HuH-7 (cell line): ENCODE data around the gene MORC3.
A peak's percentile ranks its signal among the peaks of the same experiment; 100 is the strongest.
"Not testable (repeated sequence)": the region's sequence is repeated elsewhere in the genome, so short reads cannot be mapped to it uniquely, and the experiment has no call there.

Experiments
- DNase-seq: peaks from one replicate; pipeline ENCODE4 v3.0.0; 2011; ENCODE audit warnings: low spot score

The MORC3 gene

DNA sequence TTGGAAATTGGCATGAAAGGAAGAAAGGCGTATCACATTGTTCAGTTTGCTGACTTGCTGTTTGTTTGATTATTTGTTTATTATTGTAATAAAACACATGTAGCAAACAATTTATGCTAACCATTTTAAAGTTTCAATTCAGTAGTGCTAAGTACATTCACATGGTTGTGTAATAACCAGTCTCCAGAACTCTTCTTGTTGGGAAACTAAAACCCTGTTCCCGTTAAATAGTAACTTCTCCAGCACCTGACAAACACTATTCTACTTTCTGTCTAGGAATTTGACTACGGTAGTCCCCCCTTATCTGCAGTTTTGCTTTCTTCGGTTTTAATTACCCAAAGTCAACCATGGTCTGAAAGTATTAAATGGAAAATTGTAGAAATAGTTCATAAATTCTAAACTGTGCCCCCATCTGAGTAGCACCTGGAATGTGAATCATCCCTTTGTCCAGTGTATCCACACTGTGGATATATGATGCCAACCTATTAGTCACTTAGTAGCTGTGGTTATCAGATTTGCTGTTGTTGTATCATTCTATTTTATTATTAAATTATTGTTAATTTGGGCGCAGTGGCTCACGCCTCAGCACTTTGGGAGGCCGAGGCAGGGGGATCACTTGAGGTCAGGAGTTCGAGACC is 5.5 kb downstream of the MORC3 start:
- peak; percentile 26 for DNase-seq

- DNase-seq, result peak; percentile 26
Observed at GRCh38 chr21:36330904-36331303, 10.9 kb downstream of the MORC3 start.

- DNase-seq, result no peak
Observed at GRCh38 chr21:36337099-36337509, 17.1 kb downstream of the MORC3 start.

DNA sequence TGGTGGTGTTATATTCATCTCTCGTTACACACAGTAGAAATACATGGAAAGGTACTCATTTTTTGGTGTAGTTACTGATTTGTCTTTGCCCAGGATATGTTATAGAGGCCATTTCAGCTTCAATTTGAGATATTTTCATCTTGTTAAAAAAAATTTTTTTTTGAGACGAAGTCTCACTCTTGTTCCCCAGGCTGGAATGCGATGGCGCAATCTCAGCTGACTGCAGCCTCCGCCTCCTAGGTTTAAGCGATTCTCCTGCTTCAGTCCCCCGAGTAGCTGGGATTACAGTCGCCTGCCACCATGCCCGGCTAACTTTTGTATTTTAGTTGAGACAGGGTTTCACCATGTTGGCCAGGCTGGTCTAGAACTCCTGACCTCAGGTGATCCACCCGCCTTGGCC is 19.0 kb downstream of the MORC3 start:
- no peak for DNase-seq

GRCh38 chr21:36342581-36342980 is 22.6 kb downstream of the MORC3 start:
- not testable (repeated sequence) for DNase-seq

DNA sequence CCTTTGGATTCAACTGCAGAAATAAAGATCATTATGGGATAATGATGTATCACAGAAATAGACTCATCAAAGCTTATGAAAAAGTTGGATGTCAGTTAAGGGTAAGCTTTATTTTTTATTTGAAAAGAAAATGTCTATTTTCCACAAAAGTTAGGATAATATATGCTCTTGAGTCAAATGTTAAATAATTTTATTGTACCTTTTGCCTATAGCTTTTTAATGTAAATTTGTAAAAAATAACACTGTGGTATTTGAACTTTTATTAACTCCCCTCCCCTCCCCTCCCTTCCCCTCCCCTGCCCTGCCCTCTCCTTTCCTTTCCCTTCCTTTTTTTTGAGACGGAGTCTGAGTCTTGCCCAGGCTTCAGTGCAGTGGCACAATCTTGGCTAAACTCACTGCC is 24.9 kb downstream of the MORC3 start:
- no peak for DNase-seq

GRCh38 chr21:36347278-36347961 is 27.4 kb downstream of the MORC3 start:
- no peak for DNase-seq

GRCh38 chr21:36347962-36348328 is 27.9 kb downstream of the MORC3 start:
- DNase-seq, result no peak

DNA sequence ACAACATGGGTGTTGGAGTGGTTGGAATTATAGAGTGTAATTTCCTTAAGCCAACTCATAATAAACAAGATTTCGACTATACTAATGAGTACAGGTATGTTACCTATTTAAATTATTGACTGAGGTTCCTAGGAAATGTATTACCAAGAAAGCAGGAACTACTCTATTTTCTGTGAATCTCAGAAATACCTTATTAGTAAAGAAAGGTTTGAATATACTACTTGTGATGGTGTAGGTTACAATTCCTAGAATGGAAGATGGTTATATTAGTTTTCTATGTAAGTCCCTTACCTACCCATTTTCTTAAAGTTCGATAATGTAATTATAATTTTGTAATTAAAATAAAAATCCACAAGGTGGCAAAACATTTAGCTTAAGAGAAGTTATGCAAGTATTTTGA is 29.3 kb downstream of the MORC3 start:
- DNase-seq, result no peak

DNA sequence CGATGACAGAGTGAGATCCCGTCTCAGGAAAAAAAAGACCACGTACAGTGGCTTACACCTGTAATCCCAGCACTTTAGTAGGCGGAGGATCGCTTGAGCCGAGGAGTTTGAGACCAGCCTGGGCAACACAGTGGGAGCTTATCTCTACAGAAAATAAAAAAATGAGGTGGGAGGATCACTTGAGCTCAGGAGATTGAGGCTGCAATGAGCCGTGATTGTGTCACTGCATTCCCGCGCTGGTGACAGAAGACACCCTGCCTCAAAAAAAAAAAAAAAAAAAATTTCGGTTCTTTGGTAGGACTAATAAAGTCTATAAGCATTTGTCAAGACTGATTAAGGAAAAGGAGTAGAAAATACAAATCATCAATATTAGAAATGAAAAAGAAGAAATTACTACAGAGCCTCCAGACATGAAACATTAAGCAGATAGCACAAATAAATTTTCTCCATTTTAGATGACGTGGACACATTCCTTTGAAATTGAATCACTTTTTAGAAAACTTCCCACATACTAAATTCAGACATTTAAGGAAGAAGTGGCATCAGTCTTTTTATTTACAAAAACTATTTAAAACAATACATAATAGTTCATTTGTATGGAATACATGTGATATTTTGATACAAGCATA is 30.4 kb downstream of the MORC3 start:
- DNase-seq, result no peak

GRCh38 chr21:36354918-36355680 is 35.1 kb downstream of the MORC3 start:
- no peak for DNase-seq

DNA sequence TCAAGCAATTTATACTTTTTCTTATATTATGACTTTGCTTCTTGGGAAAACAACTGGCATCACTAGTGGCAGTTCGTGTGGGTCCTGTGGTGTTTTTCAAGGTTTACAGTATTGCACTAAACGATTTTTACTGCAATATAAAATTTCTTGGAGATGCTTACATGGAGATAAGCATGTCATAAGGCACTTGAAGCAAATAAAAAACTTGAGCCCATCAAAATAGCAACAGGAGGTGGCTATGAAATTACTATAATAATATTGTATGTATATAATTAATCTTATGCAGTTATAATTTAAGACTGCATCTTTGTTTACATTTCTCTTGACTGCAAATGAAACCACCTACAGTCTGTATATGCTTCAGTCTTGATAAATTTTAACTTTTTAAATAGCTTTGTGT is 35.9 kb downstream of the MORC3 start:
- DNase-seq, result no peak

DNA sequence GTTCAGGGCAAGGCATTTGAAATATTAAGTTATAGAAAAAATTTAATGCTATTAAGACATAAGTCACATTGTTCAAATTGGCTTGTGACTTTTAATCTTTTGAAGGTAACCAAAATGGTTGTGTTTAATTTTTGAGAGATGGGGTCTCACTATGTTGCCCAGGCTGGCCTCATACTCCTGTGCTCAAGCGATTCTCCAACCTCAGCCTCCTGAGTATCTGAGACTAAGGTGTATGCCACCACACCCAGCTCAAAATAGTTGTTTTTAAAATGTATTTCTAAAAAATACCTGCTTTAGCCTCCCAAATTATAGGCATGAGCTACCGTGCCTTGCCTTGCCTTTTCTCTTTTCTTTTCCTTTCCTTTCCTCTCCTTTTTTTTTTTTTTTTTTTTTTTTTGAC is 39.2 kb downstream of the MORC3 start:
- DNase-seq, result no peak

GRCh38 chr21:36369064-36369685 is 49.2 kb downstream of the MORC3 start:
- DNase-seq, result no peak

DNA sequence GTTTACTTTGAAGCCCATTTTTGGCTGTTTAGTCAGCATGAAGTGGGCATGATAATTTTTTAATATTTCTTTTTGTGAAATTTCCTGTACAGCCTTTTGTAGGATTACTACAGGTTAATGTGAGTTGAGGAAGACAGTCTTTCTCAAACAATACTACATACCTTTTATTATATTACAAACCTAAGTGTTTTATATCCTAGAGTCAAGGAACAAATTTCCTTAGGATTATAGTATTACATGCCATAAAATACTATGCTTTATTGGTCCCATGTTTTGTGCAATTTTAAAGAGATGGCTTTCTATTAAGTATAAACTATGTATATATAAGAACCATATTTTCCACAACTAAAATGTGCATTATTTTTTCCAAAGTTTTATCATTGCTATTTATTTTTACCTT is 56.0 kb downstream of the MORC3 start:
- no peak for DNase-seq

DNA sequence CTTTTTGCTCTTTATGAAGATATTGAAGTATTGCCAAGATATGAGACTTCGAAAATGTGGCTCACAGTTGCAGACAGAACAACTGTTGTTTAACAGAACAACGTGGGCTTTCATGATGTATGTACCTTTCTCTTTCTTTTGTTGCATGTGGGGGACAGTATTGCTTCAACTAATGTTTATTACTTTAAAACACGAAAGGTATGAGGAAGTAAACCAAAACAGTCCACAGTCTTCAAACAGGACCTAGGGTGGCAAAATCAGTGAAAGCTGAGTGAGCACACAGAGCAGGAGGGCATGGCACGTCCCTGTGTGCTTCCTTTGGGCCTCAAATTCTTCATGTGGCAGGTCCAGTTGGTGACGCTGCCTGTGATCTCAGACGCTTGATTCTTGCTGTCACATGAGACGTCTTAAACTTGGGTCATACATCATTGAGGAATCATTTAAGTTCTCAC is 57.4 kb downstream of the MORC3 start:
- DNase-seq, result peak; percentile 39

DNA sequence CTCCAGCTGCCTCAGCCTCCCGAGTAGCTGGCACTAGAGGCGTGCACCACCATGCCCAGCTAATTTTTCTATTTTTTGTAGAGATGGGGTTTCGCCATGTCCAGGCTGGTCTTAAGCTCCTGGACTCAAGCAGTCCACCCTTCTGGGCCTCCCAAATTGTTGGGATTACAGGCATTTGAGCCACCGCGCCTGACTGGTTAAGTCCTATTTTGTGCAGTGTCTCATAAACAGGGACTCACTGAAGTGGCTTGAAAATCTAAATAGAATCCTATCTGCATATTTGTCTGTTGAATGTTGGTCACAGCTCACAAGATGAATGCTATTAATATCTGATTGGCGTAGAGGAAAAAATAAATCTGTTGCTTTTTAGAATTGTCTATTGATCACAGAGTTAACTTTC is 59.3 kb downstream of the MORC3 start:
- no peak for DNase-seq

- DNase-seq, result no peak
Observed at GRCh38 chr21:36381841-36382589, 62.0 kb downstream of the MORC3 start.

GRCh38 chr21:36382722-36383121 is 62.7 kb downstream of the MORC3 start:
- DNase-seq, result not testable (repeated sequence)

- no peak for DNase-seq
Observed at GRCh38 chr21:36384885-36385232, 64.9 kb downstream of the MORC3 start.

GRCh38 chr21:36385233-36386030 is 65.4 kb downstream of the MORC3 start, which contains the start of gene CHAF1B:
CHAF1B (plus strand) TSS chr21:36385392; CDS start chr21:36386137, 745 bp downstream.
- peak; percentile 75 for DNase-seq
